Globus pallidus (tissue), 1 donor: ENCODE results near the gene MRPS18A.
A peak's percentile ranks its signal among the peaks of the same experiment; 100 is the strongest.

Experiments used
- DNase-seq: peaks from one replicate; pipeline ENCODE4 v3.0.0-alpha.2; 2015; ENCODE audit warnings: low spot score

The MRPS18A gene

GRCh38 chr6:43698584-43699349 is 11.2 kb upstream of the MRPS18A start:
- DNase-seq = no peak

- DNase-seq = no peak
Observed at GRCh38 chr6:43697421-43697820, 9.8 kb upstream of the MRPS18A start.

DNA sequence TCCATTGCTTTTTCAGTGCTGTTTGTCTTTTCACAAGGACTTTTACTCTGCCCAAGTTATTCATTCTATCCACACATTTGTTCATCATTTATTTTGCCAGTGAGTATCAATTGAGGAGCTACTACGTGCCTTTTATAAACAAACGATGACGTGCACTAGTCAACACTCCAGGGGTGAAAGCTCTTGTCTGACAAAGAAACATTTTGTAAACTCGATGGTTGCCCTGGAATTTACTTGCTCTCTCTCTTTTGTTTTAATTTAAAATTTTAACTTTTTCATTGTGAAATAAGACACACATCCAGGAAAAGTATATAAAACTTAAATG is 8.3 kb upstream of the MRPS18A start:
- no peak for DNase-seq

GRCh38 chr6:43695215-43695966 is 7.8 kb upstream of the MRPS18A start:
- no peak for DNase-seq

GRCh38 chr6:43689421-43689820 is 1.8 kb upstream of the MRPS18A start:
- DNase-seq = no peak

- no peak for DNase-seq
Observed at GRCh38 chr6:43687079-43687436, 533 bp downstream of the MRPS18A start.

DNA sequence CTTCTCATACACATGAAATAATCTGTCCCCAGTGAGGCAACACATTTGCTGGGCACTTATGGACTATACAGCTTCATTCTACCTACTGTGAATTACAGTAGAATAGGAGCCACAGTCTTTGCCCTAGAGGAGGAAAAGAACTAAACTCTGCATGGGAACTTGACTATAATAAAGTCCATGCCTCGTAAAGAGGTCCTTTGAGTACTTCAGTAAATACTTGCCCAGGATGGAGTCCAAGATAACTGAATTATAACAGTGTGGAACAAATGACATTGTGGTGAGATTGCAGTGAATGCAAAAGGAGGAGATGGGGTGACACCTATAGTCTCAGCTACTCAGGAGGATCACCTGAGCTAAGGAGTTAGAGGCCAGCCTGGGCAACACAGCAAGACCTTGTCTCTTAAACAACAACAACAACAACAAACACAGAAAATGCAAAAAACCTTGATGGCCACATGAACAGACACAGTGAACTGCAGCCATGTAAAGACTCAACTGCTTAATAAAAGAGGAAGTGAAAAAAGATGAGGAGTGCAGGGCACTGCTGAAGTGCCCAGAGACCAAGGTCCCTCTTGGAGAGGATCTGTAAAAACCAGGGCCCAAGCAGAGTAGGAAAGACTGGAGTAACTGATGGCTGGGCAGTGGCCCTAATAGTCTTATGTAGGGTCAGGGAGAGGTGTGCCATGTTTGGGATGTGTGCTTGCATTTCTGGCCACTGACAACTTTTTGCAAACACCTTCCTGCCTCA is 3.7 kb downstream of the MRPS18A start:
- no peak for DNase-seq

DNA sequence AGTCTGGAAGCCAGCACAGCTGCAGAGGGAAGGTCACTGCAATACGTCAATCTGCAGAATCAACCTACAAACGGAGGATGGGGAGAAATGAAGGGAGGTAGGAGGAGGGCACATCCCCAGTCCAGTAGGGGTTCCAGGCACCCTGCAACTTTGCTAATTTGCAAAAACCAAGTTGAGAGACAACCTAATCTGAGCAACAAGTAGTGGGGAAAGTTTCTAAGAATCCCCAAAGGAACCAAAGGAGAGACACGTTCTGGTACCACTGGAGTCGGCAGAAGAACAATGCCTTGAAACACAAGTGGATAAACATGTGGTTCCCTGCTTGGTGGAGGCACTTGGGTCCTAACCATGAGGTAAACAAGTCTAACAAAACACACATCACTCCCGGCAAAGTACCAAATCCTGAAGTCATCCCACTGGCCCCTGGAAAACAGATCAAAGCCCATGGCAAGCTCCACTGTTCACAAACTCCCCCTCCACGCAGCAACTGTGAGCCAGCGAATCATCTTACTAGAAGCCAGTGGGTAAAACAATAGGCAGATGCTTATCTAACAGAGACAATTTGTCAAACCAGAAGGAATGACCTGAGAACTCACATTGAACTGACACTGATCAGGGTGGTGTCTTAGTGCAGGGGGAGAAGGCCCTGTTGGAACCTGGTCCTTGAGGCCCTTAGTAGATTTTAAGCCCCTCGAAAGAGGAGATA is 4.7 kb downstream of the MRPS18A start:
- no peak for DNase-seq

DNA sequence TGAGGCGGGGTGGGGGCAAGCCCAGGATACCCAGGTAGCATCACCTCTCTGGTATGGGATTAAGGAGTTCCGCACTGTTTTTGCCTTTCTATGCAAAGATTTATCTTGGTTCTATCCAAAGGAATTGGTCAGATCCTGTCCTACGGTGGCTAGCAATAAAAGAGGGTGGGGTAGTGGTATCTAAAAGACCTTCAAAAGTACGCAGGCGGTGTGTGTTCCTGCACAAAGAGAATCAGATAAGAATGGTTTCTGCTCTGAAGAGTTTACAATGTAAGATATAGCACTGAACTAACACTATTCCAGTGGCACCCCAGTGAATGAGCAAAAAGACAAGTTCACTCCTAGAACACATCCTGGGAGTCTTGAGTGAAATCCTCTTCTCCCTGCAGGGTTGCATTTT is 6.3 kb downstream of the MRPS18A start:
- no peak for DNase-seq

DNA sequence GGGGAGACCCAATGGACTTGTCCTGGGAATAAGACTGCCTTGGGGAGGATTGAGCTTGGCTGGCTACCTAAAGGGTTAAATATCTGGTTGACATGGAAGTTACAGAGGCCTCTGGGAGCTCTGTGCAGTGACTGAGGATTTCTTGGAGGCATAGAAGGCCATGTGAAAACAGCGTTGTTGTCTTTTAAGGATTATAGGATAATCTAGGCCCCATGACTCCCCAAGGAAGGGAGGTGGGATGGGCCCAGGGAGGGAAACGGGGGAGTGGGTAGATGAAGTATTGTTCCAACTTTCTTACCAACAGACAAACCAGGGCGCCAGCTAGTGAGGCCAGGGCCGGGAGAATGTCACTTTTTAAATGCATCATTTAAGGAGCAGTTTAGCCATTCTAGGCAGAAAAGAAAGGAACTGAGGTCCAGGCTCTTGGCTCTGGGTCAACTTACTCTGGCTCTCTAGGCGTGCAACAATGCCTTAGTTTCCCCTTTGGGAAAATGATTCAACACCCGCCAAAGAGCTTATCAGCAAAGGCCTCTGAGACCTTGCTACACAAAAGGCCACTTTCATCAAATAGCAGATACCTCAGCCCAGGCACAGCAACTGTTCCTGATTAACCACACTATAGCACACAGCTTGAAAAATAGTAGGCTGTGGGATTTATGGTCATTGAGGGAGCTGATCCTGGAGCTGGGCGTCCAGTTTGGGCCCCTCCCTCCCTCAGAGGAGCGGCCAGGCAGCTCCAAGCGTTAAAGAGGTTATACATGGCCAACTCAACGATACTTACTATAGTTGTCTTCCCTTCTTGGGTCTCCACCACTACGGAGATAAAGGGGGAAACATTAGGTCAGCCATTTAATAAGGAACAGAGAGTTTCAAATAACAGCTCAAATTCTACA is 7.0 kb downstream of the MRPS18A start:
- no peak for DNase-seq

- no peak for DNase-seq
Observed at GRCh38 chr6:43679057-43679456, 8.5 kb downstream of the MRPS18A start.

- DNase-seq = no peak
Observed at GRCh38 chr6:43678341-43678740, 9.2 kb downstream of the MRPS18A start.

DNA sequence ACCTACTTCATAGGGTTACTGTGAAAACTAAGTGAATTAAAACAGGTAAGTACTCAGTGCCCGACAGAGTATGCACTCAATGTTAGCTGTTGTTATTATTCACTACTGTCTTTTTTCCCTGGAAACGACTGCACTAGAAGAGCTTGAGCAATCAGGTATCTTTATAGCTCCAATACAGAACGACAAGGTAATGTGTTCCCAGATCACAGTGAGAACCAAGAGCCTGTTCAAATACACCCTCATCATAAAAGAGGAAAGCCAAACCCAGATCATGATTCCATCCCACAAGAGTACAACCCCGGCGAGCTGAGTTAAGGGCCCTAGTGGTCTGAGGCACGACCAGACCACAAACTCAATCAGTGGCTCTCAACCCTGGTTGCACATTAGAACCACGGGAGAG is 9.8 kb downstream of the MRPS18A start:
- no peak for DNase-seq

- DNase-seq = no peak
Observed at GRCh38 chr6:43676962-43677606, 10.5 kb downstream of the MRPS18A start.

GRCh38 chr6:43674921-43675320 is 12.7 kb downstream of the MRPS18A start:
- DNase-seq = no peak

- DNase-seq = no peak
Observed at GRCh38 chr6:43674291-43674690, 13.3 kb downstream of the MRPS18A start.

DNA sequence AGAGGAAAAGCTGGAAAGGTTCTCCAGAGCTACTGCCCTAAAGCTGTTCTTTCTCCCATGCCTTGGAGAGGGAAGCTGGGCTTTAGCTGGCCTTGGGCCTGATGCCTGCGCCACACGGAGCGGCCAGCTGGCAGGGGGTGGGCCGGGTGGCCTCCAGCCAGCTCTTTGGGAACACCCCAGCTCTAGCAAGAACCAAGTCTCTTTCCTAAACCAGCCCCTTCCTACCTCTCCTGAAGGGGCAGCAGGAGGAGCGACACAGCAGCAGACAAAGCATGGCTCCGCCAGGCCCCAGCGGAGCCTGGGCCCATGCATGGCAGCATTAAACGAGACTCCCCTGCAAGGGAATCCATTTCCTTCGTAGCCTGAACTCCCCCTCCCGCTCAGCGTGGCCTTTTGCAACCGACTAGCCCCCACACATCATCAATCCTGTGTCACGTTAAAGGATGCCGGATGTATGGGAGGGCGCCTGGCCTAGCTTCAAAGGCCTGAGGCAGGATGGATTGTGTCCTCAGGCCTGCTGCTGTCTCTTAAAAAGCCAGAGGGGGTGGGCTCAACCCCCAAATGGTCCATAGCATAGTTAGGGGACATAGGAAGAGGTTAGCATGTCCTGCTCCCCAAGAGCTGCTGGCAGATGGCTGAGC is 14.0 kb downstream of the MRPS18A start:
- DNase-seq = peak; percentile 42

DNA sequence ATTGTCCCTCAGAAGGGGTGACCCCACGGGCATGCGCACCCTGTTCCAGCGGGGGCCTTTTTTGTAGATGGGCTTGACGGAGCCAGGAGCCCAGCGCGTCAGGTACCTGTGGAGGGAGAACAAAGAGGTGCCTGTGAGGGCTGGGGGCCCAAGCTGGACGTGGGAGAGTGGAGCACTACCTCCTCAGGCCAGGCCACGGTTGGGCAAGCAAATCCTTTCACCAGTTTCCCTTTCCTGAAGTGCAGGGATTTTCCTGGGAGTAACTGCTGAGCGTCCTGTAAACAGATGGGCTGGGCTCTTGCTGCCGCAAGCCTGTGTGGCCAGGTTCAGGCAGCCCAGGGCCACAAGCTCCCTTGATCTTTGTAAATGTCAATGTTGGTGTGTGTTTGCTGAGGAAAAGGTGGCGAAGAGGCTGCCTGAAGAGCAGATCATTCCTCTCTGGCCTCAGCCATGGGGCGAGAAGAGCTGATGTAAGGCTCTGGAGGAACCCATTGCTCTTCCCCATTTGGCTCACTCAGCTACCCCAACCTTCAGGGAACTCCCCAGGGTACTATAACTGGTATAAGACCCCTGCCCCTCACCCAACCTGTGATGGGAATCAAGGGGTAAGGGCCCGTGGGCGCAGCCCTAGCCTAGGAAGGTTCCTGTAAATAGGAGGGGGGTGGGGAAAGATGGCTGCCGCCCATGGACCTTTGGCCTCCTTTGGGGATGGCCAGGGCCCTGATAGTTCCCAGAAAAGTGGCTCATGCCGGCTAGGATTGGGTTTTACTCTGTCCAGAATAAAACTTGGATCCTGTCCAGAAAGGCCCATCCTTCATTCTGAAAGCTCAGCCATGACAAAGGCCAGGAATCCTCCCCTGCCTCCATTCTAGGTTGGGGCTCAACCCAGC is 15.5 kb downstream of the MRPS18A start:
- no peak for DNase-seq
